Myometrial cell (primary cell): ENCODE results near the gene MPL. TPM values are rescaled to one million over a fixed set of nuclear protein-coding genes. Genes with fewer than 3 reads are reported as not detected.

ENCODE experiments used
- total RNA-seq: library from RNA; depleted of rRNA; stranded (reverse); fragments of >200 nt; gene quantifications from 2 replicates; pipeline ENCODE4 v1.2.3, GENCODE V29; 2015

The MPL gene
- 0.53 TPM in 1 of 2 replicates, not detected in the other for total RNA-seq

GRCh38 chr1:43337588-43337987, at the start of gene MPL:
Gene MPL (plus strand): TSS chr1:43337818. CDS start chr1:43337849, 31 bp downstream.

GRCh38 chr1:43300378-43301094, 37.1 kb upstream of the MPL start, which contains the start of gene TIE1:
Gene TIE1 (plus strand): TSS chr1:43300982. CDS start chr1:43301072, 90 bp downstream.

GRCh38 chr1:43358746-43359693, 21.4 kb downstream of the MPL start, which contains the start of gene CDC20:
Gene CDC20 (plus strand): TSS chr1:43358981. CDS start chr1:43359216, 235 bp downstream.

GRCh38 chr1:43367904-43368645, 30.5 kb downstream of the MPL start, which contains the start of gene ELOVL1:
Gene ELOVL1 (minus strand): TSS chr1:43368011. CDS start chr1:43365609, 2,402 bp downstream.

GRCh38 chr1:43389326-43390313, 52.0 kb downstream of the MPL start, which contains the start of the genes MED8 and SZT2:
Gene MED8 (minus strand): TSS chr1:43389800. CDS start chr1:43389764, 36 bp downstream.
Gene SZT2 (plus strand): TSS chr1:43389899. CDS start chr1:43389969, 70 bp downstream.

Other genes starting within 250 kb of the MPL start
- gene EBNA1BP2, start 165.5 kb upstream of the MPL start, total RNA-seq: 143 and 155 TPM in 2 replicates
- gene CFAP57, start 165.5 kb upstream of the MPL start, total RNA-seq: under 0.01 and 0.35 TPM in 2 replicates
- not detected in 2 replicates for gene TMEM125, start 67.8 kb upstream of the MPL start, total RNA-seq
- 0.35 TPM in 1 of 2 replicates, not detected in the other for gene C1orf210, start 52.2 kb upstream of the MPL start, total RNA-seq
- 4.6 and 9.9 TPM in 2 replicates for gene TIE1, start 36.8 kb upstream of the MPL start, total RNA-seq
- gene CDC20, start 21.2 kb downstream of the MPL start, total RNA-seq: 157 TPM in 2 replicates
- 86.8 and 121 TPM in 2 replicates for gene ELOVL1, start 30.2 kb downstream of the MPL start, total RNA-seq
- gene MED8, start 52.0 kb downstream of the MPL start, total RNA-seq: 95.5 and 95.7 TPM in 2 replicates
- gene SZT2, start 52.1 kb downstream of the MPL start, total RNA-seq: 10.8 and 17.9 TPM in 2 replicates
- 40.4 and 64.3 TPM in 2 replicates for gene HYI, start 116.1 kb downstream of the MPL start, total RNA-seq
- 20.2 and 32.4 TPM in 2 replicates for gene PTPRF, start 193.1 kb downstream of the MPL start, total RNA-seq